Stimulated activated CD8-positive, alpha-beta memory T cell treated with anti-CD3 and anti-CD28 coated beads, Interleukin-7, amount 100 ng/mL, for 48 hours (primary cell): Measurements from ENCODE around the gene ESRRG.

ENCODE experiments used
- DNase-seq, 2 donors: peaks; one replicate each; pipeline ENCODE4 v3.0.0-alpha.2; 2020; ENCODE audit warnings: low read depth in 1 of 2; ENCODE audit errors: extremely low read depth in 1 of 2

Gene ESRRG

DNA sequence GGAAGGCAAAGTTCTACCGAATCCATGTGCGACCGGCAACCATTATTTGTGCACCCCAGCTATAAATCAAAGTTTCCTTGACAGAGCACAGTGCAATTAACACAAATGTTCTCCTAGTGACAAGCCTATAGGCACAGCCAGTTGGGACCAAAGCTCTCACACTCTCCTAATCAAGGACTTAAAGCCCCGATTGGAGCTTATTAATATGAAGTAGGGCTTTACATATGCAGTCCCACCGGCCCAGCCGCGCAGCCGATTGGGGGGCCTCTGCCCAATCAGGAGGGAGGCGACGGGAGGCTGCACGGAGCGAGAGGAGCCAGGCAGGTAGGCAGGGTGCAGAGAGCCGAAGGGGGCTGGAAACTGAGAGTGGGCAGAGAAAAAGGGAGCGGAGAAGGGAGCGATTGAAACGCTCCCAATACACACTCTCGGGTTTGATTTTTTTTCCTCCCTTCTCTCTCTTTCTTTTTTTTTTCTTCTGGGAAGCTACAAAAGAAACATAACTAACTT, at the start of gene ESRRG:
ESRRG (minus strand) TSS at position 156 of the 507 bp plus-strand sequence; CDS start at position 26, 130 bp downstream.
- no peak for DNase-seq

DNA sequence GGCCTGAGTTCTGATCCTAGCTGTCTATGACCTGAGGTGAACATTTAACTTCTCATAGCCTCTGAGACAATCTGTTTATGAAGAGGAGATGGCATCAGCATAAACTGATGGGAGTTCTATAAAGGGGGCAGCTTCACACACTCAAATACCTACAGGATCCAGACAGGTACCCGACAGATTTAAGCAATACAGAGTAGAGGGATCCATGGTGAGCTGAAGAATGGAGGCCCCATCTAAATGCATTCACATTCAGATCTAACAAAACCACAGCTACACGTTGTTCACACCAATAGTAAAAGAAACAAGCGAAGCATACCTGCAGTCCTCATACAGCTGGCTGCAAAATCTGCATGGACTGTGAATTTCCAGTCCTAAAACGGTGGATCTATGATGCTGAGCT, 48.7 kb upstream of the ESRRG start:
- DNase-seq, result no peak

DNA sequence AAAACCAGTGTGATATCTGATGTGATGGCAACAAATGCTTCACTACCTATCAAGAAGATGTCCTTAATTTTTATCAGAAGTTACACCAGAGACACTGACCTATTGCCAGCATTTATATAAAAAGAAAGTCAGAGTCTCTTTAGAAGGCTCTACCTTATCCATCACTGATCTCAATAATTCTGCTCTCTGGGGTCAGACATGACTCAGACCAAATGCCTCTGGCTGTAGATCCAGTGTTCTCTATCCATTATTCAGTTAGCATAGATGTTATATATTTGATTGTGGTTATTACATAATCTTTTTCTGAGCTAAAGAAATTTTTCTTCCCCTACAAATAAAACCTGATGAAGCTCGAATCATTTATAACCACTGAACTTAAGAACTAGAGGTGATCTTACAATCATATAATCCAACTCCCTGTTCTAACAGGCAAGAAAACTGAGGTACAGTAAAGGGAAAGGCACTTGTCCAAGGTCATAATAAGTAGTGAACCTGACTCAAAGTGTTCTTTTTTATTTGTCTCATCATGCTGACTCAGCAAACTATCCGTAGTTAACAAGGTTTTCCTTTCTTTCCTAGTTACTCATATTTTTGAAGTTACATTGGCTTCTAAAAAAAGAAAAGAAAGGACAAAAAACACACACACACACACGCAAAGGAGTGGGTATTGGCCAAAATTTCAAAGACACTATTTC, 43.6 kb upstream of the ESRRG start:
- no peak for DNase-seq

DNA sequence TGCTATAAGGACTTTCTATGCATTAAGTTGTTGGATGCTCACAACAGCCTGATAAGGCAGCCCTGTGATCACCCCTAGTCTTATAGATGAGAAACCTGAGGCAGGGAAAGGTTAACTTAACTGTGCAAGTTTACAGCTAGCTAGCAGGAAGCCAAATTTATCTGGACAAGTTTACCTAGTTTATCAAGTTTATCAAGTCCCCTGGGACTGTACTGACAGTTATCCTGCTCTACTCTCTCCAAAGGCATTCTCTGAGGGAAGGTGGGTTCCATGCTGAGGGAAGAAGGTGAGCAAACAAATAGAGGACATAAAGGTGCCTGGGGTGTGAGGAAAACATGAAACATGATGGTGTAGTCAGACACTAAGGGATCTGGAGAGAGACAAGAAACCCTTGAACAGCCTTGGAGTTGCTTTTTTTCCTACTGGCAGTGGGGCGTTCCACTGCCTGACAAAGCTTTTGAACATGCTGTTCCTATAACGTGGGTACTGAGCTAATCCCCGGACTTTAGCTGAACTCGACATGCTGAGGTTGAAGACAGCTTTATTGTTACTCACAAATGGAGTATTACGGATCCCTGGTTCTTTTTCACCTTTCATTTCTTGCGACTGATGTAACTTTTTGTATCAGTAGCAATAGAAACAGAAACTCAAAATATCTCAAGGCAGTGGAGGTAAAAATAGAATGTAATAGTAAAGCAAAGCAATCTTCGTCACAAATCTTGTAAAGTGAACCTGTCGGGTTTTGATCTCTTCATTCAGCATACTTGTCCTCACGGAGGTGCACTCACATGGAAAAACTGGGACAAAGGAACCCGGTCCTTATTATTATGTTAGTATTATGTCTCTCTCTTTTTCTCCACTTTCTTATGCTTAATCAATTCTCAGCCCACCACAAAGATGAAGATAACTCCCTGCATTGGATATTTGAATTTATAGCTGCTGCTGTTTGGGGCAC, 42.4 kb upstream of the ESRRG start:
- no peak for DNase-seq

DNA sequence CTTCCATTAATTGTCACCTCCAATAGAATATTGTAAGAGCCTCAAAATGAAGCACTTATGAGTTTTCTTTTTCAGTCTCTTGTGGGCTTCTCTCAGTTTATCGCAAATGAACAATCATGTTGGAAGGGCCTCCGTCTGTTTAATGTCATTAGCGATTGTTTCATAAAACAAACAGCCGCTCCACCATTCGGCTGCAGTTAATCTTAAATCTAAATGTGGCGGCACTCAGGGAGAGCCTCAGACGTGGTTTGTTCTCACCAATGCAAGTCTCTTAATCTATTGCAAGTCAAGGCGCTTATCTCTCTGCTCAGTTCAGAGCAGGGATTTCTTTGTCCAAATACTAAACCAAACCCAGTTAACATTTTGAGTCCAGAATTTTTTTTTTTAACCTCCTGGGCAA, 34.9 kb upstream of the ESRRG start:
- DNase-seq, result no peak

DNA sequence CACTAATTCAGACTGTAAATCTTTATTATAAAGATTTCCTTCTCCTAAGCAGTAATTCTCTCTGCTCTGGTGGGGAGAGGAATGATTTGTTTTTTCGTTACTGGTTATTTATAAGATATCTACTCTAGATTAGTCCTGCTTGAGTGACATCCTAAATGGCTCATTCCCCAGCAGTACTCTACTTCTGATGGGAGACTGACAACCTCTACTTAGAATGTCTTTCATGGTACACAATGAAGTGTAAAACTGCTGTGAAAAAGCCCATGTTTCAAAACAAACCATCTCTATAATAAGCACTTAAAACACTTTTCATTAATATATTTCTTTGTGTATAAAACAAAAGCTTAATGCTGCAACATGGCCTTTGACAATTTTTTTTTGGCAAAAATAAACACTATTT, 33.9 kb upstream of the ESRRG start:
- no peak for DNase-seq

DNA sequence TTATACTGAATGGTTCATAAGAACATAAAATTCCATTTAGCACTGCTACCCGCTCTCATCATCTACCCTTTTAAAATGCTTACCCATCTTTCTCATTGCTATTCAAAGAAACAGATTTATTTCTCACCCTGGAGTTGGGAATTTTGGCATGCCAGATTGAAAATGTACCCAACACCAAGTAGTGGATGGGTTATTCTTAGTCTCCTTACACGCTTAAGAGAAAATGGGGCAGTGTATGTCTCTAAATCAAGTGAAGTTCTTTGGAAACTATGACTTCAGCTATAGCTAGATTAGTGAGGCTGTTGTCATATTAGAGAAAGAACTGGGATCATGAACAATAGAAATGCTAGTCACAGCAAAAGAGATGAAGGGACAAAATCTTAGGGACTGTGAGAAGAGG, 27.7 kb upstream of the ESRRG start:
- no peak for DNase-seq

DNA sequence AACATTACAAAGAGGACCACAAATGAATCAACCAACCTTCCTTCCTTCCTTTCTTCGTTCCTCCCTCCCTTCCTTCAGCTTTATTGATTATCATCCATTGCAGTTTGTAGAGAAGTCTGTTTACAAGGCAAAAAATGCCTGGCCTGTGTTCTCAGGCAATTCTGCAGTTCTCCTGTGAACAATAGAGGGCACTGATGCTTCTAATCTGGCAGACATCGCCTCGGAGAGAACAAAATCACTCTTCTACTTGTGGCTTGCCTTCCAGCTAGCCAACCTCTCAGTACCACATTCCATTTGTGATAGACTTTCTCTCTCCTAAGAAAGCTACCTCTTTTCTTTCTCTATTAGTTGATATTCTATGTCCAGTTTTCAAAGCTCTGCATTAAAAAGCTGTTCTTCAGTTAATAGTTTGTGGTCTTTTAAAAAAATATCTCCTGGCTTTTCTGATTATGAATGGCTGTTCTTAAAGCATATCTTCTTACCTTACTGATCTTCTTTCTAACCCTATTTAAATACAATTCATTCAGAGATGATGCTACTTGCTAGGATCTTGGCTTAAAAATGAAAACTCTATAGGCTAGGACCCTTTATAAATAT, 26.9 kb upstream of the ESRRG start:
- no peak for DNase-seq

DNA sequence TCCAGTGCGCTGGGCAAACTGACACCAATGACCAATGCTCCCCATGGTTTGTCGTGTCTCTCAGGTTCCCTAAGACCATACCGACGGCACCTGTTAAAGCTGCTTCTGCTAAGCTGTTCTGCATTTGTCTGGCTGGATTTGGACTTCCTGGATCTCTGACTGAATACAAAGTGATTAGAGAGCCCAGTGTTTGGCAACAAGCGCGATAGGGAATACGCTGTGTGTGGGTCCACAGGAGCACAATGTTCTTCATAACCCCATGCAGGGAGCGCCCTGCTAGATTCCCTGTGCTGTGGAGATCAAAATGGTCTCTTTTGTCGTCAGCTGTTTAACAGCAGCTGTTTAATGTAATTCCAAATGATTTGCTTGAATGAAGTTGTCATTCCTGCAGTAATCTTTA, 26.0 kb upstream of the ESRRG start:
- DNase-seq, result no peak

DNA sequence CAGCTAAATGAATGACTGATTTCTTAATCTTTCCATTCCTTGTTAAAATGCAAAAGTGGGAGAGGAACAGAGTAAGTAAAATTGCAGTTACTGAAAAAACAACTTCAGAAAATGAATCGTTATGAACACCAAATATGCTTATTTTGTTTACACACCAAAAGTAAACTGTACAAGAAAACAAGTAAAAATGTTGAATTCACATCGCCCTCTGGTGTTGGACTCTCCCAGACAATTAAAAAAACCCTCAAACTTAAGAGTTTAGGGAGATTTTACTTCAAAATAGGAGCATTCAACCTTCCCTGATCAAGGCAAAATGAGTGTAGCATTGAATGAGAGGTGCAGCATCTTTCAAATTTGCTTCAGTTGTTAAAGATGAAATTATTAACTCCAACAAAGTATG, 19.4 kb upstream of the ESRRG start:
- DNase-seq, result no peak

DNA sequence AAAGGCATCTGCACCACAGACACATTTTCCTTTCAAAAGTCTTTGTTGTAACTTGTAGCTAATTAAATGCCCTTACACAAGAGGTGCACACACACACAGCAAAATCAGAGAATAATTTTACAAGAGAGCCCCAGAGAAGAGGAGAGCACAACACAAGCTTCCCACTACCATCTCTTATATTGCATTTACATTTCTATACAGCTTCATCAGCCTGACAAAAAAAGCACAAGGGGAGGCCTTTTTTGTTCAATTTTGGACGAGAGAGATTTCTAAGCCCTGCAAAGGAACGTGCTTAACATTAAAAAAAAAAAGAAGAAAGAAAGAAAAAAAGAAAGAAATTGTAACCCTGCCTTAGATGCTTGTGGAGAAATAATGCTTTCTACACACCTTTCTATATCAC, 17.1 kb upstream of the ESRRG start:
- no peak for DNase-seq

DNA sequence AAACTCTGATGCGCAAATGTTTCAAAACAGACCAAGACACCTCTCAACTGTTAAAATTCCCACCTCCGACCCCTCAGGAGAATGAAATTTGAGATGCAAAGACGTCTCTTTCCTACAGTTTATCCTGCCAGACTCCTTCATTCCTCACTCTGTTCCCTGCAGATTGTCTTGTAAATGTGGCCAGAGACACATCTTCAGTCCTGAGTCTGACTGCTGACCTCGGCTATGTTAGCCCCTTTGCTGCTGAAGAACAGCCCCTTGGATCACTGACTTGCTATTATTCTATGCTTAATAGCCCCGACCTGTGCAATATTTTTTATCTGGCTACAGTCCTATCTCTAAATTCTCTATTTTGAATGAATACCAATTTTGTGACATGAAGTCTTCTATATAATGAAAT, 16.6 kb upstream of the ESRRG start:
- no peak for DNase-seq

DNA sequence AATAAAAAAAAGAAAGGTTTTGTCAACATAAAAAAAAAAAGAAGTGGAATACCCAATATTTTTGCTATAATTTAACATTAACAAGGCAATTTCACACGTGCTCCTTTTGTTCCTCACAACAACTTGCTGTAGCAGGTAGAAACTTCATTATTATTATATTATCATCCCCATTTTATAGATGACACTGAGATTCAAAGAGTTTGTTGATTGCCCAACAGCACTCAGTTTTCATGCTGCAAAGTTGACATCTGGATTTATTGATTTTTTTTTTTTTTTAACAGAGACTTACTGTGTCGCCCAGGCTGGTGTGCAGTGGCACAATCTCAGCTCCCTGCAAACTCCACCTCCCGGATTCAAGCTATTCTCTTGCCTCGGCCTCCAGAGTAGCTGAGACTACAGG, 8.9 kb upstream of the ESRRG start:
- DNase-seq, result no peak

DNA sequence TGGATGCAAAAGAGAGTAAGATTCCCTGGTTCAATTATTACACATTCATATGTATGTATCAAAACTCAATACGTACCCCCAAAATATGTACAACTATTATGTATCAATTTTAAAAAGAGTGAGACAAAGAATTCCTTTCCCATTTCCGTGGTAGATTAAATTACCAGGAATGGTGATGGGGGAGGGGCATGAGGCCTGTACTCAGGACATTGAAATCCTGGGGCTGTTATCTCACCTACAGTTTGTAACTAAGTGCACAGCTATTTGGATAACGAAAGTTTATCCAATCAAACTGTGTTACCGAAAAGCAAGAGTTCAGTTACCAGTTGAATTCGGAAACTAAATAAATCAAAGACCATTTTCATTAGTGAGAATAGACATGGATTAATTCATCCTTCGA, 8.3 kb upstream of the ESRRG start:
- DNase-seq, result no peak

DNA sequence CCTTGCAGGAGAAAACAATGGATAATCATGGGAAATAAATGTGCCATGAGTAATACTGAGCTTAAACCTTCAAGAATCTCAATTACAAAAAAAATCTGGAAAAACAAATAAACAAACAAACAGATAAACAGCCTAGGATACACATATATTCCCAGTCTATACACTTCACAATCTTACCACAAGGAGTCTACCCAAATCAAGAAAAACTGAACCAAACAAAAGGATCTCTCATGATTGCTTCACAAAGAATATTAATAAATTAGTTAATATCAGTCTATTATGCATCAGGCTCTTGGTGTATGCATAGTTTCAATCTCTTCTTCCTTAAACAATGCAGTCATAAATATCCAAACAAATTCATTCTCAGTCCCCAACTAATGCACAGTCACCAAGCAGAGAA, 3.2 kb upstream of the ESRRG start:
- DNase-seq, result no peak

DNA sequence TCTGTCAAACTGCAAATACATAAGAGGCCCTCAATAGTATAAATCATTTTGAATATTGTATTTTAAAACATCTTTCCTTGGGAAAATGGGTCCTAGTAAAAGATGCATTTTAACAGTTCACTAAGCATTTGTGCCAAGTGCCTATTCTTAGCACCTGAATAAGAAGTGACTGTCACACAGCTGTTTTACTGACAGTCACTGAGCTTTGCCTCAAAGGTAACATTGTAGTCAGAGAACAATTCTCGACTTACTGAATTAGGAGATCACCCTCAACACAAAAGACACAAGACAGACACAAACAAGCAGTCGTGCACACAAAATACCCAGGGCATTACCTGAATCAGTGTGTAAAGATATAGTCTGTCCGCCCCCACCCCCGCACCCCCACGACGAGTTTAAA, 408 bp downstream of the ESRRG start:
- no peak for DNase-seq

DNA sequence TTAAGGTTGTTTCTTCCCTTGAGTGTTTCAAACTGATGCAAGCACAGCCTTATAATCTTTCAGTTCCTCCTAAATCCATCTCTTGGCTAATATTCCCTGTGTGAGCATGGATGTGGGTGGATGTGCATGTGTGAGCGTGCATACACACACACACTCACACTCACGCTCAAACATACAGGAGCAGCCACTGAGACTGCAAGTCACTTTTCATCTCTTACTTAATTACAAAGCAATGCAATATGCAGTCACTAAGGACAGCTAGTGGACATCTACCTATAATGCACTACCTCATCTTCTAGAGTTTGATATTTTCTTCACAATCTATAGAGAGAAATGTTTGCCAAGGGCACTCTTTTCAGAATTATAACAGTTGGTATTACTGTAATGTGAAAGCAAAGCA, 1.4 kb downstream of the ESRRG start:
- no peak for DNase-seq

DNA sequence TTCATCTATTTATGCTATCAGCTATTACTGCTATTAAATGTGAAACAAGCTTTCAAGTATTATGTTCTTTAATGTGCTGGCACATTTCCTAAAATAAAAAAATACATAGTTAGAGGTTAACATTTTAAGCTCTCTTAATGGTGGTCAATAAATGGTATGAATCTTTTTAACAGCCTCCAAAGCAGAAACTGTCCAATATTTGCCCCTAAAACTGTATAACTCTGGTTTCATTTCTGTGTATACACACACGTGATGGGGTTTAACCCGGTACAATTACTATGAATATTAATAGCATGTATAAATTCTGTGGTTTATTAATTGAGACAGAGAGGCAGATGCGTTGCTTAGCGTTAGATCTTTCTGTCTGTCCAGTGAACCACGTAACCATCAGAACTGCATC, 2.2 kb downstream of the ESRRG start:
- DNase-seq, result no peak

DNA sequence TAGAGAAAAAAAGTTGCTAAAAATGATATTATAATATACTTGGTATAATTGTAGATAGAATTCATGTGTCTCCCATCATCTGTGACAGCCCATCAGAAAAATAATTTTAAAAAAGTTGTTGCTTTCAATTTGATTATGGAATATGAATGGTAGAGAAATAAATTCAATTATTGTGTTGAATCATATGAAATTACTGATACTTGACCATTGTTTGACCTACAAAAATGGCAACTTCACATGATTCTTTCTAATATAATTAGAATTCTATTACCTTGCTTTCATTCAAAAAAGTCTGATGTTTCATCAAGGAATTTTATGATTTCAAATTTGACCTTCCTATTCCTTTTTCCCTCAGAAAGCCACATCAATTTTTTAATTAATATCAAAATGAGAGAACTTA, 11.5 kb downstream of the ESRRG start:
- no peak for DNase-seq

DNA sequence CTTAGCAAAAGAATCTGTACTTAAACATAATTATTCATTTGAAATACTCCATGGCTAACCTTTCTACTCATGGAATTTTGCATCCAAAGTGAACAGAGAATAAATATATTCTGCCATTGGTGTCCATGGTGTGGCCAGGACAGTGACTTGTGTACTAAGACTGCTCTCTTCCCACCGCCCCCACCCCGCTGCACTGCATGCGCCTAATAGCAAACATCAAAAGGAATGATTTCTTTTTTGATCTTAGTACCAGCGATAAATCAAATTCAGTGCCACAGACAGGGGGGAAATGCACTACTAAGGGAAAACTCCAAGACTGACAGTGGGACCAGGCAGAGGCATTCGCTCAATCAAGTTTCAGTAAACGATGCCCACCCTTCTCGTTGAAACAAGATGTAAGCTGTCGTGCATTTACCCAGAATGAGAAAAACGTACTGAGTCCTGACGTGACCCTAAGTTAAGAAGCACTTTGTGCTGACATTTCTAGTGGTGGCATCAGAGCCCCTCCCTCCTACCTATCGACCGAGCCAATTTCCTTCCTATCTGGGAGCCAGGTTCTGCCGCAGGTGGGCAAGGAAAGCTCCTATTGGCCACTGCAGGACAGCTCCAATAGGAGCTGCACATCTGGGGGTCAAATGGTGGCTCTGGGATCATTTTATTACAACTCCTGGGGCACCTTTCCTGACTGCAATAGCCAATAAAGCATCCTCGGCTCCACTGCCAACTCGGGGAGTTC, 12.5 kb downstream of the ESRRG start:
- no peak for DNase-seq

DNA sequence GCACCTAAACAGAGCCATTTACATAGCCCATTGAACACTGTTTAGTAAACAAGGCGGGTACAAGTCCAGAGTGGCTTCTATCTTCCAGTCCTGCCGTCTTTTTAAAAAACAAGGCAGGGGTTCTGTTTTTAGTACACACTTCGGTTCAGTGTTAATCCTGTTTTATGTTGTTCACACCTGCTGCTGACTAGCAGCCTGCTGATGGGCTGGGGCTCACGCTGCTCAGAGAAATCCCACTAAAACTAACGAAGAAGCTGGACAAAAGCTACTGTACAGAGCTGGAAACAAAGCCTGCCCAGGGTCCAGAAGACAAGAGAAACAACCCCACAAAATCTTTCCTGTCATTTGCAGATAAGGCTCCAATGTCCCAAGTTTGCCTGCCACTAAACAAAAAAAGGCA, 13.2 kb downstream of the ESRRG start:
- no peak for DNase-seq
